GM18507 (cell line): Measurements from ENCODE around the gene KRT76.

ENCODE experiments used
- DNase-seq: peaks from one replicate; pipeline ENCODE4 v3.0.0; 2011; ENCODE audit warnings: low read depth; ENCODE audit not compliant: insufficient read length; ENCODE audit errors: extremely low spot score
- FAIRE-seq: peaks from 2 replicates; lab custom pipeline; 2011; peaks lifted over from hg19 to GRCh38; lab: Jason Lieb, UNC

The KRT76 gene

DNA sequence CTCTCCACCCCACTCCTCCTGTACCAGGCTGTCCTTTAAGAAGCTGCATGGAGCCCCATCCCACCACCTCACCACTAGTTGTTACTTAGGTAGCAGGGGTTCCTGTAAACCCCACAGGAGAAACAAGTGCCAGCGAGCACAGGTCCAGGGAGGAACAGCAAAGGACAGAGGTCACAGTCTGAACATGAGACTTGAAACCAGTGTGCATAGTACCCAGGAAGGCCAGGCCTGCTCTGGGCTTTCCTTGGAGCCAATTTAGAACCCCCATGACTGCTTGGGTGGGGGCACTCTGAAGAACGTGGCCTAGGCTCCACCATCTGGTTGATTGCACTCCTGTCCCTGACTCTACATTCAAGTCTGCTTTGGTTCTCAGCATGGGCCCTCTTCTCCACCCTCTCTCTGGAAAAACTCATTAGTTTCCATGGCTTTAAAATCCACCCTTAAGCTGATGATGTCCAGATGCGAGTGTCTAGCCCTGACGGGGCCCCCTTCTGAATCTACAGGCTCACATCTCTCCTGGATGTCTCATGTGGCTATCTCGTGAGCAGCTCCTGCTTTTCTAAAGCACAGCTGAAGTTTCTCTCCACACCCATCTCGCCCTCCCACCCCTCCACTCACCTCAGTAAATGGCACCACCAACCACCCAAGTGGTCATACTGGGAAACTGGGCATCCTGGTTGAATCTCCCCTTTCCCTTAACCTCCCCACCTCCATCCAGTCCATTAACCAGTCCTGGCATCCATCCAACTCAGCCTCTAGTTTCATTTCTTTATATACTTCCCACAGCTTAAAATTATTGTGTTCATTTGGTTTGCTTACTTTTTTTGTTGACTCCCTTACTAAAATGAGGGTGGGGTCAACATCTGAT lies 10.4 kb upstream of the KRT76 start:
- no peak for DNase-seq
- FAIRE-seq = no peak

DNA sequence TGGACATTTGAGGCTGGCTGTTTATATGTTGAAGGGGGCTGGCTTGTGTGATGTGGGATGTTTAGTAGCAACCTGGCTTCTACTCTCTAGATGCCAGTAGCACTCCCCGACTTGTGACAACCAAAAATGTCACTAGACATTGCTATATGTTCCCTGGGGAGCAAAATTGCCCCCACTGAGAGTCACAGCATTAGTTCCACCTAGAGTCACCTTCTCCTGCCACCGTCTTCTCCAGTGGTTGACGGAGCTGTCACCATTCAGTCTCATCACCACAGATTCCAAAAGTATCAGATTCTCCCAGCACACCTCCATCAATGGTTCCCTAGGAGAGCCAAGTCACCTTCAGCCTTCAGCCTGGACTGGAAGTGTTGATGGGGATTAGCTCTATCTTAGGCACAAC lies 7.8 kb upstream of the KRT76 start:
- no peak for DNase-seq

DNA sequence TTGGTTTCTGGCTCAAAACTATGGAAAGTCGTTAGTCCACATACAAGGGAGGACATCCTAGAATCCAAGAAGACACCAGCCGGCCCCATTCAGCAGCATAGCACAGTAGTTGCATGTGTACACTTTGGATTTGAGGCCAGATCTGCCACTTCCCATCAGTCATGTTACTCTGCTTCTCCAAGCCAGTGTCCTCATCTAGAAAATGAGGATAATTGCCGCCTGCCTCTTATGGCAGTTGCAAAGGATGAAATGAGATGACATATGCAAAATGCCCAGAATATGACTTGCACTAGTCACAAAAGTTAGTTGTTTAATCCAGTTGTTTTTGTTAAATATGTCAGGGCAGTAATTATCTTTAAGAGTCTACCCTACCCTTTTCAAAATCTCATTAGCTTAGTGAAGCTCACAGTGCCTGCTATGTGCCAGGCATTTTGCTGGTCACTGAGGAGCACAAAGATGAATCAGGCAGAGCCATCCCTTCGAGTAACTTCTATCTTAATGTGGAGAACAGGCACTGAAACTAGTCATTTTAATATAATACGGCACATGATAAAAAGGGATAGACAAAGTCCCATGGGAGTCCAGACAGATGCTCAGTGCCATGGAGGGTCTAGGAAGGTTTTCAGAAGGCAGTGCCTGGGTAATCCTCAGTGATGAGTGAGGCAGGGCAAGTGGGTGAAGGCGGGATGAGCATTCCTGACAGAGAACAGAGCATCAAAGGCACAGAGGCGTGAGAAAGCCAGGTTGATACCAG lies 6.6 kb upstream of the KRT76 start:
- DNase-seq = no peak
- no peak for FAIRE-seq

More for the DNA sequence above, 7.8 kb upstream of the KRT76 start:
- no peak for FAIRE-seq

DNA sequence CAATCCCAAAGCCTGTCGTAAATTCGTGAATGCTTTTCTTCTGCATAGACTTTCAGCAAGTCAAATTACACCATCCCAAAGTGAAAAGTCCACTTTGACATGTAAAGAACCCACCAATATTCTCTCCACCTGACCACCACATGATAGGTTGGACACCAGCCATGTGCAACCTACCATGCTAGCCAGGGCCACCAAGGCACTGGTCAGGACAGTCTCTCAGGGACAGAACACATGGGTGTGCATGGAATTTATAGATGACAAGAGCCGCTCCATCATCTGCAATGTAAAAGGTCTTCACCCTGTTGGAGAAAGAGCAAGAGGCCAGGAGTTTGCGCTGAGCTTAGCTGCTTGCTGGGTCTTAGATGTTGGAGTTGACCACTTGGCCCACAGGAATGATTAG lies 5.4 kb upstream of the KRT76 start:
- FAIRE-seq (no peak), DNase-seq (no peak)

DNA sequence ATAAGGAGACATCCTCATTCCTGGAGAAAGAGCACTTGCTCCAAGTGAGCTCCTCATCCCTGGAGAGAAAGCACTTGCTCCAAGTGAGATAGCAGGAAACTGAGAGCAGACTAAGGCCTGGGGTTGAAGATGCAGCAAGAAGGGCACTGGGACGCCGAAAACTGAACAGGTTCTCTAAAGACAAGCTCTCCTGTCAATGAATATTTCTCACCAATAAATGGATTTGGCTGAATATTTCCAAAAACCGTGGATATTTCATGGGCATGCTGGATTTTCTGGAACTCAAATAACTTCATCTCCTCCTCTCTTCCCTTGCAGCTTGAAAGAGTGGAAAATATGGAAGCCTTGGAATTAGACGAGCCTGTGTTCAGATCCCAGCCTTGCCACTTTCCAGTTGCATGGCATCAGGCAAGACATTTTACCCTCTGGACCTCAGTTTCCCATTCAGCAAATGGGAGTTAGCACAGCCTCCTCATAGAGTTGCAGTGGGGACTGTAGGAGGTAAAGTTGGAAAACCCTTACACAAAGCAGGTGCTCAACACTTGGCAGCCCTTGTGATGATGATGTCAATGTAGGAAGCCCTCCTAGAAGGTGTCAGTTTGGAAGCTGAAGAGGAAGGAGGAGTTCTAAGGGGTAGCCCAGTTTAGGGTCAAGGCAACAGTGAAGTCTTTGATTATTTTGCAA lies 4.4 kb upstream of the KRT76 start:
- DNase-seq (no peak), FAIRE-seq (no peak)

DNA sequence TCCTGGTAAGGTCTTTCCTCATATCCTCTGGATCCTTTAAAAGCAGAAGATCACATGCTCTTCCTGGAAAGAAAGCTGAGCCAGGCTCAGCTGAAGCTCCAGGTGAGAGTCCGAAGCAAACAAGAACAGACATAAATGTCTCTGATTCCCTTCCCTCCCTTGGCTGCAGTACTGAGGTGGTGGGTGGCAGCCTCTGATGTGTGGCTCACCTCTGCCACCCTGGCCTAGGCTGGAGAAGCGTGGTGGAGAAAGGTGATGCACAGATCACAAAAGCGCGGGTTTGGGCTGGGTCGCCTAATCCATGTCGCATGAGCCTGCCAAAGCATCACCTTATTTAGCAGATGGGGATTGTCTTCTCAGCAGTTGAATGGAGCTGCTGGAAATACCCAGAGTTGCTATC lies 2.8 kb upstream of the KRT76 start:
- FAIRE-seq (no peak), DNase-seq (no peak)

DNA sequence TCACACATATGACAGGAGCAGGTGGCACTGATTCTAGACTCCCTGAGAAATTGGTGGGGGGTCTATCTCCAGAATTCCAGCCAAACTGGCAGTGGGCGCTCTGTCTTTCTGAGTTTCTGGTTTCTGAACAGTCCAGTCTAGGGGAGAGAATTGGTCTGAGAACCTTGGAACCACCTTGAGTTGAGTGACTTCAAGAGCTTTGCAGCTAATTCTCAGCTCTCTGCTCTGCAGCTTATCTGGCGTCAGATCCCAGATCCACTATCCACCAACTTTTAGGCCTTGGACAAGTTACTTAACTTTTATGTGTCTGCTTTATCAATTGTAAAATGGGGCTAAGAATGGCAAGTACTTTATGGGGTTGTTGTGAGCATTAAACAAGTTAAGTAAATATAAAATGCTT lies 1.7 kb upstream of the KRT76 start:
- FAIRE-seq (no peak), DNase-seq (no peak)

DNA sequence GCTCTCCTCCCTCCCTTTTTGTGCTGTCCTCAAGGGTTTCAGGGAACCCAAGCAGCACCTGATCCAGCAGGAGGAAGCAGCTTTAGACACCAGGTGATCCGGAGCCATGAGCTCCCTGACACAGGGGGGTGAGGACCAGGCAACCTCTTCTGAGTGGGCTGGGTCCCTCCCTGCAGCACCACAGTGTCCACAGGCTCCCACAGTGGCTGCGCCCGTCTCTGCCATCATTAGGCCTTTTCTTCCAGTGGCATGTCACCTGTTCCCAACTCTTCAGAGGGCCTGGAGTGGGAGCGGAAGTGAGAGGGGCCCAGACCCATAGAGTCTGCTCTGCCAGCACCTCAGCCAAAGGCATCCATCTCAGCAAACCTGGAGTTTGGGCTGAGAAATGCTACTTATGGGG lies 421 bp upstream of the KRT76 start:
- FAIRE-seq (no peak), DNase-seq (no peak)

DNA sequence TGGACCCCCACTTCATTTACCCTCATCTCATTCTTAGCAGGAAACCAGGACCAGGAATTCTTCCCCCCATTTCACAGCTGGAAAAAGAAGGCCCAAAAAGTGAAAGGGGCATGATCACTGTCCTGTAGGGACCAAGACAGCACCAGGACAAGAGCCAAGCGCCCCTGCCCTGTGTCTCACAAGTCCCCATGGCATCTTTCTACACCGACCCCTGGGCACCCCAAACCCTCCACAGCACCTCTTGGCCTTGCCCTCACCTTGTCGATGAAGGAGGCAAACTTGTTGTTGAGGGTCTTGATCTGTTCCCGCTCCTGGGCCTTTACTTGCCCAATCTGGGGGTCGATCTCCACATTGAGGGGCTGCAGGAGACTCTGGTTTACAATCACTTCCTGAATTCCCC lies 710 bp downstream of the KRT76 start:
- FAIRE-seq = no peak

DNA sequence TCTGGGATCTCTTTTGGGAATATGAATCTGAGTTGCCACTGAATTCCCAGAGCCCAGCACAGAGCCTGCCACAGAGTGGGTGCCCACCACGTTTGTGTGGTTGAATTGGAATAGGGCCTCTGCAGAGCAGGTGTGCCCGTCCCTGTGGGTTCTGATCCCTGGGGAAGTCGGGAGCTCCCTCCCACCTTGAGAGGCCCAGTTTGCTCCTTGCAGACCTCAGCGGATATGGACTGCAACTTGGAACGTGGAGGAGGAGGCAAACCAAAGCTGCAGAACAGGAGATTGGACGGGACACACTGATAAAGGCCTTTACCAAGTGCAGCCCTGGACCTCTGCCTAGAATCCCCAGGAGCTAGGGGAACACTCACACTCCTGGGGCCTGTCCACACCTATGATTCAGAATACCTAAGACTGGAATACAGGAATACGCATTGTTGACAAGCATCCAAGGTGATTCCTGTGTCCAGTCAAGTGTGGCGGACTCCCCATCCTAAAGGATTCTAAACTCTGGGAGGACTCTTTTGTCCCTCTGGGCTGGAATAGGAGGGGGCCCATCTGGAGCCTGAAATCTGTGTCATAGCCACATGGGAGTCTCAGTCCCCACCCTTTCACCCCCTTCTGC lies 2.4 kb downstream of the KRT76 start:
- FAIRE-seq = no peak
- no peak for DNase-seq

More for the DNA sequence above, 710 bp downstream of the KRT76 start:
- DNase-seq = no peak

DNA sequence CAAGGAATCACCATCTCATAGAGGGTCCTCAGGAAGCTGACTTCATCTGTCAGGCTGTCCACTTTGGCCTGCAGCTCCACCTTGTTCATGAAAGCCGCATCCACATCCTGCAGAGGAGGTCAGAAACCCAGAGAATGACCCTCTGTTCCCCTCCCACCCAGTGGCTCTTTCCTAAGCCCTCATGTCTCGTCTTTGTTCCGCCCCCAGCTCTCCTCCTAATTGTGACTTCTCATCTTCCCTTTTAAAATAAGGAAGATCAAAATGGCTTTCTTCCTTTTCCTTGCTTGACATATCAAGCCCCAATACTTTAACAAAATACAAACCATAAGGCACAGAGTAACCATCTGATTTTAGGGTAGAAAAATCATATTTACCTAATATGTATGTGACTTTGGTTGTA lies 4.4 kb downstream of the KRT76 start:
- DNase-seq = no peak
- no peak for FAIRE-seq

DNA sequence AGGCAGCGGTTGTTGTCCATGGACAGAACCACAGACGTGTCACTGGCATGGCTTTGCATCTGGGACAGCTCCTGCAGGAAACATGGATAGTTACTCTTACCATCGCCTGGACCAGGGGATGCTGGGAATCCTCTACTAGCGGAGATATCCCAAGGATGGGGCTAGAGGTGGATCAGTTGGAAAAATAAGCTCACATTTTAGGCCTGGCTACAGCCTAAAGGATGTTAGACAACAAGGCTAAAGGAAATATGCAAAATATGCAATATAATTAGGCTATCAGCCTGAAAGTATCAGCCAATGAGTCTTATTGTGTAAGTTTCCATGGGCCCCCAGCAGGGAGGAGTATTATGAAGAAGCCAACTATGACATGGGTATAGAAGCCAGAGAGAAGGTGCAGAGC lies 5.0 kb downstream of the KRT76 start:
- no peak for DNase-seq
- FAIRE-seq = no peak

DNA sequence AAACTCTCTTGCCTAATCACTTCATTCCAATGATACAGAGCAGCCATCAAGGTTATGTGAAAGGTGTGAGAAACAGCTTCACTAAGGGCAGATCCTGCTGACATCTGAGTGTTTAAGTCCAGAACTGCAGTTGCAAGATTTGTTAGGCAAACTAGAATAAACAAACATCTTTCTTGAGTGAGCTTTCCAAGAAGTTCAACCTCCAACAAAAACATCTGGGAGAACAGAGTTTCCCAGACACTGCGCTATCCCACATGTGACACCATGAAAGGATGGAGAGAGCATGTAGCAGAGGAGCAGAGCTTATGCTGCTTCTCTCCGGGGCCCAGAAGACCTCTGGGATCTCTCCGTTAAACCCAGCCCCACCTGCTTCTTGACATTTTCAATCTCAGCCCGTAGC lies 5.6 kb downstream of the KRT76 start:
- no peak for DNase-seq
- no peak for FAIRE-seq

DNA sequence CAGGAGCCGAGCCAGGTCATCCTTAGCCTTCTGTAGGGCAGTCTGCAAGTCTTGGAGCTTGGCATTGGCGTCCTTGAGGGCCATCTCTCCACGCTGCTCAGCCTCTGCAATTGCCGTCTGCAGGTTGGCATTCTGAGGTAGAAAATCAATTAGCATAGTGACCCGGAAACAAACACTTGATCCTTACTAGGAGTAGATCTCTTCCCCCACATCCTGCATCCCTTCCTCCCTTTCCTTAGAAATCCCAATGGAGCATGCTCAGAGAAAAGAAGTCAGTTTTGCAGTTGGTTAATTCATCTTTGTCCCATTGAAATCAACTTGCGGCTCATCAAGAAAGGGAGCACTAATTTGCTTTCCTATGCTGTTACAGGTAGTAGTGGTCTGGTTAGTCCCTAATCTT lies 6.1 kb downstream of the KRT76 start:
- FAIRE-seq = no peak
- DNase-seq = no peak

DNA sequence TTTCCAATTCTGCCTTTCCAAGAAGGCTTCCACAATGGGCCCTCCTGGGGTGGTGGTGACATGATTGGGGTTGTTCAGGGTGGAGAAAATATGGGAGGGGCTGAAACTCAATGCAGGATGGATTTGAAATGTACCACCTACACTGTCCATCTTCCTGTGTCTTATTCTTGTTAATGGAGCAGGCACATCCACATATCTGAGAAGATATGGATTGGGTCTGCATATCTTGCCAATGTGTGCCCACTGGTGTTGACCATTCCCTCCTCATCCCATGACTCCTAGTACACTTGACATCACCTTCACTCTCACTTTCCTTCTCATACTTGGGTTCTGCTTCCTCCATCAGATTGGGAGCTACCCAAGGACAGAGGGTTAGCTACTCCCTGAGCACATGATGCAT lies 7.2 kb downstream of the KRT76 start:
- no peak for FAIRE-seq

DNA sequence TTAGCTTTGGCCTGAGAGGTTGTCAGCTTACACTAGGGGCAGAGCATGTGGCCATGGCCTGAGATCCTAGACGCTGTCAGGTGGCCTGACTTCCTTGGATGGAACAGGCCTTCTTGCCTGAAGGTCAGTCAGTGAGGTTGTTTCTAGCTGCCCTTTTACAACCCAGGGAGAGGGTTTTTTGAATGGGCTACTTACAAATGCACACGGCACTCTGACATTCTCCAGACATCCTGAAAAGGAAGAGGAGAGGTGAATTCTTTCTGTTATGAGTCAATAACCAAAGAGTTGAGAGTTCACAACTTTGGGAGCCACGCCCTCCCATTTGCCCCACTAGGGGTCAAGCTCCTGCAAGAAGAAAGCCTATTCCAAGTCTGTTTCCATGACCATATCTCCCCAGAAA lies 7.8 kb downstream of the KRT76 start:
- FAIRE-seq (no peak), DNase-seq (no peak)

More for the DNA sequence above, 7.2 kb downstream of the KRT76 start:
- no peak for DNase-seq

DNA sequence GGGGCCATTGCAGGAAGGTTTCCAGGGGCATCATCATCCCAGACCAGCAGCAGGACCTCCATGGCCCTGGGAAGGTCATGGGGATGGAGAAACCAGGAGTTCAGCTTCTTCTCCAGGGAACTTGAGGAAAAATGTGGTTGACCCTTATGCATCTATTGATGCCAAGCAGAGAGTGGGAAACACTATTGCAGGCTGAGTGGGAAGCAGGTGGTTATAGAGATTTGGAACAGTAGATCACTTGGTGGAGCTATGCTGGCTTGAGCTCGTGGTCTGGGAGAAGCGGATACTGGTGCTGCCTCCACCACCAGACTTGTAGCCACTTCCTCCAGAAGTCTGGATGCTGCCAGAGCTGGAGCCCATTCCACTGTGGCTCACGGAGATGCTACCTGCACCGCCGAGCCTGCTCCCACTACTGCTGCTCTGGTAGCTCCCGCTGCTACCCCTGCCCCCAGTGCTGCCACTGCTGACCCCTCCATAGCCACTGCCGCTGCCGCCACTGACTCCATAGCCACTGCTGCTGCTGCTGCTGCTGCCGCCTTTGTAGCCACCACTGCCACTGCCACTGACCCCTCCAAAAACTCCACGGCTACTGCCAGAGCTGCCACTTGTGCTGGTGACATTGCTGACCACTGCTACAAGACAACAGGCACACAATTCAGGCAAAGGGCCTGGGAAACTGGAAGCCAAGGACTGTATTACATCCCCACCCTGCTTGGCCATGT lies 8.5 kb downstream of the KRT76 start:
- FAIRE-seq (no peak), DNase-seq (no peak)

DNA sequence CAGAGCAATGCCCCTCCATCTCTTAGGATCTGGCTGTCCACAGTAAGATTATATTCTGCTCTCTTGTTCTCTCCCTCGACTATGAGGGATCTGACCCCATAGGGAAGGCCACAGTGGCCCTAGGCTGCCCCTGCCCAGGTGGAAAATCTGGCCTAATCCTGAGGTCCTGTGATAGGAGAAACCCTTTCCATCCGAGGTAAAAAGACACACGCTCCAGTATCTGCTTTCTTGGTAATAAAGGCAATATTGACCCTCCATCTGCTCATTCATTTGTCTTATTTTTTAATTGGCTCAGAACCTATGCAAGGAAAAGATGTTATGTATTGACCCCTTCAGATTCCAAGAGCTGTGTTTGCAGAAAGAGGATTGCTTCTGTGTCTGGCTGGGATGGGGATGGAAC lies 9.7 kb downstream of the KRT76 start:
- DNase-seq (no peak), FAIRE-seq (no peak)

DNA sequence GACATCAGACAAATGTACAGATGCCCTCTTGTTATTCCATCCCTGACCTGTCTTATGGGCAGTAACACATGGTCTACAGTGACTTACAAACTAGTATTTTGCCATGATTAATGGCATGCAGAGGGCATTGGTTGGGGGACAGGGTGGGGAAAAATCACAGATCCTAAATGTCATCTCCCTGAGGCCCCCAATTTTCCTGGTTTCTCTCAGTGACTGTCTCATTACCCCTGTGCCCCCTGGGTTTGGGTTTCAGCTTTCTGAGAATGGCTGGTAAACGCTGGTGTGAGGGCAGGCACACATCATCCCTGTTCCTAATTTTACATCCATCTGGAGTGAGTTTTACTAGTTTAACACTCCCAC lies 10.1 kb downstream of the KRT76 start:
- DNase-seq (no peak), FAIRE-seq (no peak)
